ENCODE results near the gene NECAB2. TPM values are rescaled to one million over a fixed set of nuclear protein-coding genes. Genes with fewer than 3 reads are reported as not detected.
A peak's percentile ranks its signal among the peaks of the same experiment; 100 is the strongest.
"Not testable (repeated sequence)": the region's sequence is repeated elsewhere in the genome, so short reads cannot be mapped to it uniquely, and the experiment has no call there.

Gene NECAB2
- total RNA-seq, 2 experiments from 2014 or later, result not detected

DNA sequence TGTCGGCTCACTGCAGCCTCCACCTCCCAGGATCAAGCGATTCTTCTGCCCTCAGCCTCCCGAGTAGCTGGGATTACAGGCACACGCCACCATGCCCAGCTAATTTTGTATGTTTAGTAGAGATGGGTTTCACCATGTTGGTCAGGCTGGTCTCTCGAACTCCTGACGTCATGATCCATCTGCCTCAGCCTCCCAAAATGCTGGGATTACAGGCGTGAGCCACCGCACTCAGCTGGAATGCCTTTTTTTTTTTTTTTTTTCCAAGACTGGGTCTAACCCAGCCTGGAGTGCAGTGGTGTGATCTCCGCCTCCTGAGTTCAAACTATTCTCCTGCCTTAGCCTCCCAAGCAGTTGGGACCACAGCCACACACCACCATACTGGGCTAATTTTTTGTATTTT lies 26.5 kb upstream of the NECAB2 start:
- H3K36me3 Mint-ChIP-seq; DNase-seq; H3K27me3 Mint-ChIP-seq; H3K4me1 Mint-ChIP-seq; H3K9me3 Mint-ChIP-seq; ATAC-seq (ENCODE audit: low read depth); H3K27ac Mint-ChIP-seq; H3K4me3 Mint-ChIP-seq: not testable (repeated sequence)
- POLR2A ChIA-PET, result interaction anchor here (0.7 kb wide), 1 partner anchor 126 kb away, joined by 7 read pairs; no protein-coding TSS in a partner anchor

DNA sequence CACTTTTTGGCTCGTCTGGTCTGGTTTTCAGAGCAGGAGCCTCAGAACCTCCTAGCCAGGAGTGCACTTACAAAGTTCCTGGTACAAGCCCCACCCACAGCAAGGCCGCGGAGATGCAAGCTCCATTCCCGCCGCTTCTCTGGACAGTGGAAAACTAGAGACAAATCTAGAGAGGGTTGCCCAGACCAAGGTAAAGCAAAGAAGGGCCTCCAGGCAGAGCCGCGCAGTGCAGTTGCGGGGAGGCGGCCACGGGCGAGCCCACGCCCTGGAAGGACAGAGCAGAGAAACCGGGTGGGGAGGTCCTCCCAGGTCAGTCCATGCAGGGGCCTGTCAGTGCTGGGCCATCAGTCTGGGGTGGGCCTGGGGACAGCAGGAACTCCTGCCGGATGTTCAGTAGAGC lies 26.0 kb upstream of the NECAB2 start:
- DNase-seq (no peak), ATAC-seq (ENCODE audit: low read depth) (no peak)
- H3K4me3 Mint-ChIP-seq, result no peak overlapping the region
- no peaks in the 10 kb centered on the region for H3K27me3 Mint-ChIP-seq
- H3K27ac Mint-ChIP-seq, result no peak overlapping the region
- H3K36me3 Mint-ChIP-seq, result no peaks in the 10 kb centered on the region
- no peaks in the 10 kb centered on the region for H3K9me3 Mint-ChIP-seq
- POLR2A ChIA-PET, result interaction anchor here (0.7 kb wide), 1 partner anchor 126 kb away, joined by 7 read pairs; no protein-coding TSS in a partner anchor
- H3K4me1 Mint-ChIP-seq, result peaks cover 5% of the 10 kb centered on the region

DNA sequence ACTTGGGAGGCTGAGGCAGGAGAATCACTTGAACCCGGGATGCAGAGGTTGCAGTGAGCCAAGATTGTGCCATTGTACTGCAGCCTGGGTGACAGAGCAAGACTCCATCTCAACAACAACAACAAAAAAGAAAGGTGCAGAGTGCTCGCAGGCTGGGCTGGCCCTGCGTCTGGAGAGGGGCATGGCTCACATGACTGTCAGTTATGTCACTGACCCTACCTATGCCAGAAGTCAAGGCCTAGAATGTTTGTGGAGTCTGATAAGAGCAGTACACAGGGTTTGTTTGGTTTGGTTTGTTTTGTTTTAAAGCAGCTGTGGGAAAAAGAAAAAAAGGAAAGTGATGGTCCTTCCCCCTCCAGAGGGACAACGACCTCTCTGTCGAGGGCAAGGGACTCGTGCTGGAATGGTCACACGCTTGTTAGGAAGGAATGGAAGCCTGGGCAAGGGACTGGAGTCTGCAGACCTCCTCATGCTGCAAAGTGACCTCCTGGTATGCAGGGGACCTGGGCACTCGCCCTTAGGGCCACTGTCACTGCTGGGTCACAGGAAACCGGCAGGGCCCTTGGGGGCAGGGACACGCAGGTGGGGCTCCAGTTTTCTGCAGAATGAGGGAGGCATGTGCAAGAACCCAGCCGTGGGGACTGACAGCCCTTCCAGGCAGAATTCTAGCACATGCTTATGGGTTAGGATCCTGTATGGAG lies 25.1 kb upstream of the NECAB2 start:
- ATAC-seq (ENCODE audit: low read depth) (no peak), DNase-seq (no peak)
- no peaks in the 10 kb centered on the region for H3K36me3 Mint-ChIP-seq
- POLR2A ChIA-PET, result no interaction called here
- H3K27ac Mint-ChIP-seq, result no peak overlapping the region
- H3K4me3 Mint-ChIP-seq, result no peak overlapping the region
- no peaks in the 10 kb centered on the region for H3K27me3 Mint-ChIP-seq
- H3K9me3 Mint-ChIP-seq, result no peaks in the 10 kb centered on the region
- H3K4me1 Mint-ChIP-seq, result peaks cover 5% of the 10 kb centered on the region

DNA sequence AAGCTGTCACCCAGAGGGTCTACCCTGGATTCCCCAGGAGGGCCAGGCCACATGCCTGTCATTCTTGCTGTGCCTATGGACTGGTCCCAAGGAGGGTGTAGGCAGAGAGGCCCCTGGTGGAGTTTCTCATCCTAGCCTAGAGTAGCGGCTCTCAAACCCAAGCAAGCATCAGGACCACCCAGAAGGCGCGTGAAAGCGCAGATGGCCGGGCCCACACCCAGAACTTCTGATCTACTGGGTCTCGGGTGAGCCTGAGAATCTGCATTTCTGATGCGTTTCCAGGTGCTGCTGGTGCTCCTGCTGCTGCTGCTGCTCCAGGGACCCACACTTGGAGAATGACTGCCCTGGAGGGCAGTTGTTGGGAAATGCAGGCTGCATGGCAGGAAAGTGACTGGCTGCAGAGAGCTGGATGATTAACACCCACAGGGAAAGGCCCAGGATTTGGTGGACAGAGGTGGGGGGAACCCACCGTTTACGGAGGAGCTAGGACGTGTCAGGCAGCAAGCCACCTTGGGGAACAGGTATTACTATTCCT lies 24.5 kb upstream of the NECAB2 start:
- Mint-ChIP-seq H3K4me3 (no peak overlapping the region), H3K4me1 (peaks cover 5% of the 10 kb centered on the region), H3K27me3 (no peaks in the 10 kb centered on the region), H3K27ac (no peak overlapping the region), H3K36me3 (no peaks in the 10 kb centered on the region), H3K9me3 (no peaks in the 10 kb centered on the region)
- ATAC-seq (ENCODE audit: low read depth) (no peak), DNase-seq (no peak)
- POLR2A ChIA-PET, result no interaction called here

DNA sequence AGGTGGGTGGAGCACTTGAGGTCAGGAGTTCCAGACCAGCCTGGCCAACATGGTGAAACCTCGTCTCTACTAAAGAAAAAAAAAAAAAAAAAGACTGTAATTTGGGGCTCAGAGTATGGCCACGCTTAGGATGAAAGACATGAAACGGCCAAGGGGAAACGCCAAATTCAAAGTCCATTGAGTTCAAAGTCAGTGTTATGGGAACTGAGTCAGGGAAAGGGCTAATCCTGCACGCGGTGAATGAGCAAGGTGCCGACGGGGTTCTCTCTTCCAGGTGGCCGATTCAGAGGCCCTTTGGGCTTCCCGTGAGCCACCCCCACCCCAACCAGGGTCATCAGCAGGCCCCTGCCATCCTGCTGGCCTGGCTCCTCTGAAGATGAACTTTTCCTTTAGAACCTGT lies 22.5 kb upstream of the NECAB2 start:
- Mint-ChIP-seq H3K27ac (no peak overlapping the region), H3K27me3 (no peaks in the 10 kb centered on the region), H3K9me3 (no peaks in the 10 kb centered on the region), H3K4me3 (no peak overlapping the region), H3K4me1 (no peaks in the 10 kb centered on the region), H3K36me3 (no peaks in the 10 kb centered on the region)
- ATAC-seq (ENCODE audit: low read depth) (no peak), DNase-seq (no peak)
- POLR2A ChIA-PET, result no interaction called here

DNA sequence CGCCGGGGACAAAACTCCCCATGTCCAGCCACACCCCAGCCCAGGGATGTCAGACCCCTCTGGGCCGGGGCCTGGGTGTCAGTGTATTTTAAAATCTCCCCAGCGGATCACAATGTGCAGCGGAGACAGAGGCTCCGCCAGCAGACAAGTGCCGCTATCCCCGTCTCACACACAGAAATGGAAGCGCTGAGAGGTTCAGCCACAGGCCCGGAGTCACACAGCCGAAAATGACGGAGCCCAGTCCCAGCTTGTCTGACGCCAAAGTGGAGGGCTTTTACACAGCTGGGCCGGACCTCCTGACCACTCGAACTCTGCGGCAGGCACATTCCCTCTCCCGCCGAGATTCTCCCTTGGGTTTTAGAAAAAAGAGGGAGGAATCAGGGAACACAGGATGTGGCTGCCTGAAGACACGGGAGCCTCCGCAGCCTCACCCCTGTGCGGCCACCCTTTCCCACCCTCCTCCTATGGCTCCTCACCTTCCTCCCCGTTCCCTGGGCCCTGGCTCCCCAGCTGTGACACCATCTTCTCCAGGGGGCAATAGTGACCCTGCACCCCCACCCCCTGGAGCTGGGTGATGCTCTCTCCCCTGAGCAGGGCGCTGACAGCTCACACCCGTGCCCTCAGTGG lies 21.8 kb upstream of the NECAB2 start:
- no peak for ATAC-seq (ENCODE audit: low read depth)
- DNase-seq, result no peak
- H3K4me3 Mint-ChIP-seq, result no peak overlapping the region
- H3K9me3 Mint-ChIP-seq, result no peaks in the 10 kb centered on the region
- no peaks in the 10 kb centered on the region for H3K27me3 Mint-ChIP-seq
- no peaks in the 10 kb centered on the region for H3K4me1 Mint-ChIP-seq
- H3K36me3 Mint-ChIP-seq, result no peaks in the 10 kb centered on the region
- POLR2A ChIA-PET, result no interaction called here
- H3K27ac Mint-ChIP-seq, result no peak overlapping the region

DNA sequence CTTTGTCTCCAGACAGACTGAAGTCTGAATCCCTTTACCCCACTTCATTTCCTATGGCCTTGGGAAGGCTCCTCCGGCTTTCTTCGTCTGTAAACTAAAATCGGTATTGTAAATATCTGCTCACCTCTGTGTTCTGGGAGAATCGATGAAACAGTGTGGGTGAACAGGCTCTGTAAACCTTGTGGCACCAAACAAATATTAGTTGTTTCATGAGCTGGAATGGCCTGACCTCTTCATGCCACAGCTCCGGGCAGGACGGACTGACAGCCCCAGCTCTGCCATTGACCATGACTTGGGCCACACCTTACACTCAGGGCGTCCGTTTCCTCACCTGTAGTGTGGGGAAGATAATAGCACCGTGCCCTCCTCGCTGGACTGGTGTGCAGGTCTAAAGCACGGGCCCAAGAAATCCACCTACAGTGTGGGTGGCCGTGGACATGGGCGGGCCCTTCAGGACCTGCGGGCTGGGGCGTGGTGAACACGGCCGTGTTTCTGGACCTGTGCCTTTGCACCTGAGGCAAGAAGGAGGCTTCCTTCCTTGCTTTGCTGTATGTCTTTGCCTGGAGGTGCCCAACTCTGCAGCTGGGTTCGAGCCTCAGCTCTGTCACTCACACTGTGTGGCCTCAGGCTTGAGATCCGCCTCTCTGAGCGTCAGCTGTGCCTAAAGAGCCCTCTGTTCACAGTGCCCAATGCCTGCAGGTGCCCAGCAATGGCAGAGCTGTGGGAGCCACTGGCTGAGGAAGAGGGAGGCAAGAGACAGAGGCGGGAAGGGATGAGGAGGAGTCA lies 21.1 kb upstream of the NECAB2 start:
- Mint-ChIP-seq H3K4me1 (no peaks in the 10 kb centered on the region), H3K4me3 (no peak overlapping the region), H3K27me3 (no peaks in the 10 kb centered on the region), H3K36me3 (no peaks in the 10 kb centered on the region), H3K27ac (no peak overlapping the region), H3K9me3 (no peaks in the 10 kb centered on the region)
- no peak for ATAC-seq (ENCODE audit: low read depth)
- POLR2A ChIA-PET, result no interaction called here
- no peak for DNase-seq

DNA sequence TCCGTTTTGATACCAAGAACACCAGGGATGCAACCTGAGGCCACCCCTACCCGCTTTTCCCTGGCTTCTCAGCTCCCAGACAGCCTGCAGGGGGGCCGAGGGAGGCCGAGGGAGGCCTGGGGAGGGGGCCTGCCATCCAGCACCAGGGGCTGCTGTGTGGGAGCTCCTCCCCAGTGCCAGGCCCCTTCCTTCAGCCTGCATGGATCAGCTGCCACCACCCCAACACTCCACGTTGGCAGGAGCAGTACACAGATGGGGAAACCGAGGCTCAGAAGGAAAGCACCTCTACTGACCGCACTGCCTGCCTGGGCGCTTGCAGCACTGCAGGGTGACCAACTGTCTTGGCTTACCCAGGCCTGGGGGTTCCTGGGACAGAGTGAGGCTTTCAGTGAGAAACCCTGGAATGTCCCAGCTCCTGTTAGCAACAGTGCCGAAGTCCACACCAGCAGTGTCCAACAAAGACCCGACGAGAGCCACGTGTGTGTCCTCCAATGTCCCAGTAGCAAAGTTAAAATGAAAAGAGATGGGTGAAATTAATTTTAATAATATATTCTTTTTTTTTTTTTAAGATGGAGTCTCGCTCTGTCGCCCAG lies 20.3 kb upstream of the NECAB2 start:
- no peak for ATAC-seq (ENCODE audit: low read depth)
- Mint-ChIP-seq H3K4me3 (no peak overlapping the region), H3K36me3 (no peaks in the 10 kb centered on the region), H3K4me1 (no peaks in the 10 kb centered on the region), H3K9me3 (no peaks in the 10 kb centered on the region), H3K27ac (no peak overlapping the region), H3K27me3 (no peaks in the 10 kb centered on the region)
- no peak for DNase-seq
- POLR2A ChIA-PET, result no interaction called here

DNA sequence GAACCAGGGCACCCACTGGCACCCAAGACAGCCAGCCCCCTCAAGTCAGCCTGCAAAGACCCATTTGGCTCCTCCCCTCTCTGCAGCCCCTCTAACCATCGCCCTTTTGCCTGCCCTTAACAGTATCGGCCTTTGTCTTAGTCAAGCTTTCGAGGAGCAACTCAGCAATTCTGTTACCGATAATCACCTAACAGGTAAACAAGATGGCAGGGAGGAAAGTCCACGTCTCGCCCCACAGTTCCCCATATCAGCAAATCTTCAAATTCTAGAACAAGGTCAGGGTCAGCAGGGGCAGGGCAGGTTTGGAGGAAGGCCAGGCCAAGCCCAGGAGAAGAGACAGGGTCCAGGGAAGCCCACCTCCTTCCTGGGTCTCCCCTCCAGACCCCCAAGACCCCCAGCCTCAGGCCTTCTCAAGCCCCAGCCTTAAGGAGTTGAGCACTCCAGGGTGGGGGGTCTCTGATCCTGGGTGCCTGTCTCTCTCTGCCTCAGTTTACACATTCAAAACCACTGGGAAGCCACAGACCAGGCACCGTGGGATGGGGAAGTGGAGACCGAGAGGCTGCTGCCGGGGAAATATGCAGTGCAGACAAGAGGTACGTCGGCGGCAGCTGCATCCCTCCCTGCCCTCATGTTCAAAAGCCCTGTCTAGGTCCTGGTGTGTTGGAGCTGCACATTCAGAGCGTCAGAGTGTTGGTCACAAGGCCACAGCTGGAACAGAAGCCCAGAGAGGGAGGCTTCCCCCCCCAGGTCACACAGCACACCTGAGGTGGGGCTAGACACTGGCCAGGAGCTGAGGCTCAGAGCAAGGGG lies 18.9 kb upstream of the NECAB2 start:
- no peak overlapping the region for H3K4me3 Mint-ChIP-seq
- no peak for ATAC-seq (ENCODE audit: low read depth)
- no peak overlapping the region for H3K27ac Mint-ChIP-seq
- H3K4me1 Mint-ChIP-seq, result peaks cover 4% of the 10 kb centered on the region
- DNase-seq, result no peak
- H3K27me3 Mint-ChIP-seq, result peaks cover 3% of the 10 kb centered on the region
- H3K9me3 Mint-ChIP-seq, result no peaks in the 10 kb centered on the region
- no peaks in the 10 kb centered on the region for H3K36me3 Mint-ChIP-seq
- POLR2A ChIA-PET, result no interaction called here

DNA sequence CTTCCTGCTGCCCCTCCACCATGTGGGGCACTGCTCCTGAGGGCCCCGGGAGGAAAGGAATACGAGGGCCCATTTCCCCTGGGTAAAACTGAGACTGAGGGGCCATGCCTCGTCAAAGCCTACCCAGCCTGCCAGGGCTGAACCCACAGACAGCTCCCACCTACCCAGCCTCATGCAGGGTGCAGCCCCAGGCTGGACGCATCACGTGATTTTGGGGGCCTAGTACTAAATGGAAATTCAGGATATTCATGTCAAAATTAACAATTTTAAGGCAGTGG lies 18.4 kb upstream of the NECAB2 start:
- Mint-ChIP-seq H3K36me3 (no peaks in the 10 kb centered on the region), H3K27me3 (peaks cover 8% of the 10 kb centered on the region), H3K27ac (no peak overlapping the region), H3K9me3 (no peaks in the 10 kb centered on the region), H3K4me1 (peaks cover 8% of the 10 kb centered on the region), H3K4me3 (no peak overlapping the region)
- POLR2A ChIA-PET, result no interaction called here
- ATAC-seq (ENCODE audit: low read depth) (no peak), DNase-seq (no peak)

DNA sequence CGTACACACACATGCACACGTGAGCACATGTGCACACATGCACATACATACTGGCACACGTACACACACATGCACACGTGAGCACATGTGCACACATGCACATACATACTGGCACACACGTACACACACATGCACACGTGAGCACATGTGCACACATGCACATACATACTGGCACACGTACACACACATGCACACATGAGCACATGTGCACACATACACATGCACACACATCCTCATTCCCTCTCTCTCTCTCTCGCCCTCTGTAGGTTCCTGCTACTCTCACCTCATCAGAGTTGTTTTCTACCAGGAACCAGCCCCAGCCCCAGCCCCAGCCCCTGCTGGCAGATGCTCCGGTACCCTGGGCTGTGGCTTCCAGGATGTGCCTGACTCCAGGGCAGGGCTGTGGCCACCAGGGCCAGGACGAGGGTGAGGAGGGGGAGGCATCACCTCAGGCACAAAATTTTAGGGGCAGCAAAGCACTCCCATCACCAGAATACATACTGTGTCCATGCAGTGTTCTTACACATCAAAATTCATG lies 17.1 kb upstream of the NECAB2 start:
- H3K9me3 Mint-ChIP-seq; ATAC-seq (ENCODE audit: low read depth); DNase-seq; H3K27me3 Mint-ChIP-seq; H3K36me3 Mint-ChIP-seq; POLR2A ChIA-PET; H3K4me1 Mint-ChIP-seq; H3K27ac Mint-ChIP-seq; H3K4me3 Mint-ChIP-seq: not testable (repeated sequence)

DNA sequence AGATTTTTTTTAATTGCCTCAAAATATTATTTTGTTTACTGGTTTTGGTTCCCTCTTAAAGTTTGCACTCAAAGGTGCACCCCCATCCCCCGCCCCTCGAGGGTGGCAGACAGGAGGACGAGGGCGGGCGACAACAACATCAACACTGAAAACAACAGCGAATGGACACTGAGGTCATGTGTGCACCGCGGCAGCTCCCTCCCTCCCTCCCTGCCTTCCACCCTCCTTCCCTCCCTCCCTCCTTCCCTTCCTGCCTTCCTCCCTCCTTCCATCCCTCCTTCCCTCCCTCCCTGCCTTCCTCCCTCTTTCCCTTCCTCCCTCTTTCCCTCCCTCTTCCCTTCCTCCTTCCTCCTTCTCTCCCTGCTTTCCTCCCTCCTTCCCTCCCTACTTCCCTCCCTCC lies 16.5 kb upstream of the NECAB2 start:
- no peak overlapping the region for H3K27ac Mint-ChIP-seq
- no peaks in the 10 kb centered on the region for H3K36me3 Mint-ChIP-seq
- H3K4me3 Mint-ChIP-seq, result no peak overlapping the region
- peaks cover 8% of the 10 kb centered on the region for H3K4me1 Mint-ChIP-seq
- no peak for ATAC-seq (ENCODE audit: low read depth)
- H3K27me3 Mint-ChIP-seq, result peaks cover 9% of the 10 kb centered on the region
- POLR2A ChIA-PET, result no interaction called here
- no peak for DNase-seq
- no peaks in the 10 kb centered on the region for H3K9me3 Mint-ChIP-seq

DNA sequence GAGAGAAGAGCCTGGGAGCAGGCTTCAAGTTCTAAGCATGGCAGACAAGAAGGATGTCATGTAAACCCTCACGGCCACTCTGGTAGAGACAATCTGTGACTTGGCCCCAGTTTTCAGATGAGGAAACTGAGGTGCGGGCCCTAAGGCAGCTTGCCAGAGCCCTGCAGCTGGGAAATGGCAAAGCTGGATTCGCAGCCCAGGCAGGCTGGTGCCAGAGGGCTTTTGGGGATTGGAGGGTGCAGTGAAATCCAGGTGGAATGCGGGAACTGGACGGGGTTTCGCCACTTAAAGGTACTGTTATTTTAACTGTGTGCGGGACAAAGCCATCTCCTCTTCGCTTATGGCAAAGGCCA lies 15.5 kb upstream of the NECAB2 start:
- ATAC-seq (ENCODE audit: low read depth) (no peak), DNase-seq (no peak)
- Mint-ChIP-seq H3K4me3 (peak overlapping the region; percentile 83), H3K36me3 (no peaks in the 10 kb centered on the region), H3K27ac (no peak overlapping the region), H3K27me3 (peaks cover 9% of the 10 kb centered on the region), H3K4me1 (peaks cover 8% of the 10 kb centered on the region), H3K9me3 (no peaks in the 10 kb centered on the region)
- POLR2A ChIA-PET, result interaction anchor here (0.6 kb wide), 1 partner anchor 143 kb away, joined by 3 read pairs; no protein-coding TSS in a partner anchor

Data from activated naive CD8-positive, alpha-beta T cell treated with anti-CD3 and anti-CD28 coated beads, Interleukin-2, amount 10 ng/mL, durations not matched to agents 7 days and 5 days (primary cell).